Astrocyte (in vitro differentiated cells and primary cell): ENCODE results near the gene KCNQ4.

Experiments used
- EZH2 ChIP-seq: IDR thresholded peaks from 2 replicates; pipeline ENCODE4 v1.6.1; 2012; ENCODE audit warnings: mild to moderate bottlenecking, low read length, inconsistent platforms; ENCODE audit not compliant: insufficient read depth
- TF ChIP-seq, protein P1 (sequence below): IDR thresholded peaks from 2 replicates; pipeline ENCODE4 v1.5.1; 2011; ENCODE audit warnings: low read depth, mild to moderate bottlenecking, inconsistent platforms, low read length, moderate library complexity; ENCODE audit not compliant: insufficient read depth

DNA sequence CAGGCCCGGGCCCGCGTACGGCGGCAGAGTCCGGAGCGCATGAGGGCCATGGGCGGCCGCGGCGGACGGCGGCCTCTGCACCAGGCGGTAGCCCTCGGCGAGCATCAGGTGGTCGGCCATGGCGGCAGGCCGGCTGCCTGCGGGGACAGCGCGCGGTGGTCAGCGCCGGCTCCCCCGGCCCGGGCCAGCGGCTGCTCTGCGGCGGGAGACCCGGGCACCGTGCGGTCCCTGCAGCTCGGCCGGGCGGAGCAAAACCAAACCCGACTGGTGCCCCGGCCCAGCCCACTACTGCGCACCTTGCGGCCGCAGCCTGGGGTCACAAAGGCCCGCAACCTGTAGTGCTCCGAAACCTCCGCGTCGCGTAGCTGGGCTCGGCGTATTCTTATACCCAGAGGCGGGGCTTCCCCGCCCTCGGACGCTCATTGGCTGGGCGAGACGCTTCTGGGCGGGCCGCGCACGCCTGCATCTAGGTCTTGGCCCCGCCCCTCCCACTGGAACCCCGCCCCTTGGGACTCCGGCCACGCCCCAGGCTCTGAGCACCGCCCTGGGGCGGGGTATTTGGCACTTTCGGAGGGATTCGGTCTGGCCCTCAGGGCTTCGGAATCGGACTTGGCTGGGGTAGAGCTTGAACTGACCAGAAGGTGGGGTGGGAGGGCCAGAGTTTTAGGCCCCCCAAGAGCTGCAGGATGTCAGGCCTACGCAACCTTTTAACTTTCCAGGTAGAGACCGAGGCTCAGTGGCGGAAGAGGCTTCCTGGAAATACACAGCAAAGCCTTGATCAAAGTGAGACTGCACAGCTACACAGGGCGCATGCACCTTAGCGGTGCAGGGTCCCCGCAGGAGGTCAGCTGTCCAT lies 78.6 kb downstream of the KCNQ4 start, which contains the start of gene CITED4:
- TF ChIP-seq, protein P1, sequence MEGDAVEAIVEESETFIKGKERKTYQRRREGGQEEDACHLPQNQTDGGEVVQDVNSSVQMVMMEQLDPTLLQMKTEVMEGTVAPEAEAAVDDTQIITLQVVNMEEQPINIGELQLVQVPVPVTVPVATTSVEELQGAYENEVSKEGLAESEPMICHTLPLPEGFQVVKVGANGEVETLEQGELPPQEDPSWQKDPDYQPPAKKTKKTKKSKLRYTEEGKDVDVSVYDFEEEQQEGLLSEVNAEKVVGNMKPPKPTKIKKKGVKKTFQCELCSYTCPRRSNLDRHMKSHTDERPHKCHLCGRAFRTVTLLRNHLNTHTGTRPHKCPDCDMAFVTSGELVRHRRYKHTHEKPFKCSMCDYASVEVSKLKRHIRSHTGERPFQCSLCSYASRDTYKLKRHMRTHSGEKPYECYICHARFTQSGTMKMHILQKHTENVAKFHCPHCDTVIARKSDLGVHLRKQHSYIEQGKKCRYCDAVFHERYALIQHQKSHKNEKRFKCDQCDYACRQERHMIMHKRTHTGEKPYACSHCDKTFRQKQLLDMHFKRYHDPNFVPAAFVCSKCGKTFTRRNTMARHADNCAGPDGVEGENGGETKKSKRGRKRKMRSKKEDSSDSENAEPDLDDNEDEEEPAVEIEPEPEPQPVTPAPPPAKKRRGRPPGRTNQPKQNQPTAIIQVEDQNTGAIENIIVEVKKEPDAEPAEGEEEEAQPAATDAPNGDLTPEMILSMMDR: no peak
- TF ChIP-seq EZH2: no peak
